HG02970 (cell line): ENCODE measurements around the gene RMC1.
"Not testable (repeated sequence)": the region's sequence is repeated elsewhere in the genome, so short reads cannot be mapped to it uniquely, and the experiment has no call there.

Experiments
- ATAC-seq: cut with Tn5 transposase; IDR thresholded peaks from one replicate; pipeline ENCODE4 v1.9.1; 2021; ENCODE audit warnings: mild to moderate bottlenecking, moderate library complexity, moderate number of reproducible peaks; ENCODE audit not compliant: unreplicated experiment, low FRiP score

Gene RMC1

GRCh38 chr18:23495723-23496440 is 7.4 kb upstream of the RMC1 start:
- ATAC-seq: no peak

- ATAC-seq: no peak
Measured at GRCh38 chr18:23498117-23498516, 5.2 kb upstream of the RMC1 start.

GRCh38 chr18:23498877-23499276 is 4.4 kb upstream of the RMC1 start:
- ATAC-seq: no peak

GRCh38 chr18:23499291-23499781 is 4.0 kb upstream of the RMC1 start:
- ATAC-seq: no peak

GRCh38 chr18:23501626-23502025 is 1.7 kb upstream of the RMC1 start:
- no peak for ATAC-seq

- no peak for ATAC-seq
Measured at GRCh38 chr18:23502516-23503037, 734 bp upstream of the RMC1 start.

- ATAC-seq: no peak
Measured at GRCh38 chr18:23503963-23504344, 643 bp downstream of the RMC1 start.

GRCh38 chr18:23504720-23505119 is 1.4 kb downstream of the RMC1 start:
- ATAC-seq: peak; percentile 48

- no peak for ATAC-seq
Measured at GRCh38 chr18:23506393-23506792, 3.1 kb downstream of the RMC1 start.

GRCh38 chr18:23510923-23511322 is 7.6 kb downstream of the RMC1 start:
- not testable (repeated sequence) for ATAC-seq

- not testable (repeated sequence) for ATAC-seq
Measured at GRCh38 chr18:23512216-23512615, 8.9 kb downstream of the RMC1 start.

GRCh38 chr18:23512641-23513040 is 9.3 kb downstream of the RMC1 start:
- ATAC-seq: no peak

- ATAC-seq: no peak
Measured at GRCh38 chr18:23515911-23516546, 12.7 kb downstream of the RMC1 start.

GRCh38 chr18:23519734-23520133 is 16.4 kb downstream of the RMC1 start:
- no peak for ATAC-seq

GRCh38 chr18:23521271-23521670 is 18.0 kb downstream of the RMC1 start:
- no peak for ATAC-seq

- ATAC-seq: no peak
Measured at GRCh38 chr18:23521907-23522306, 18.6 kb downstream of the RMC1 start.

GRCh38 chr18:23523429-23524212 is 20.3 kb downstream of the RMC1 start:
- ATAC-seq: no peak

- ATAC-seq: no peak
Measured at GRCh38 chr18:23524213-23524707, 20.9 kb downstream of the RMC1 start.

GRCh38 chr18:23526501-23527063 is 23.3 kb downstream of the RMC1 start:
- ATAC-seq: no peak
